Mucosa of stomach (tissue), 1 donor: ENCODE measurements around the gene ZC3H12A.
"Not testable (repeated sequence)": the region's sequence is repeated elsewhere in the genome, so short reads cannot be mapped to it uniquely, and the experiment has no call there.

Experiments used
- H3K27me3 ChIP-seq: one replicate; pipeline ENCODE4 v1.7.0; 2013; ENCODE audit warnings: mild to moderate bottlenecking, low read length; ENCODE audit not compliant: control insufficient read depth, insufficient read depth
- H3K36me3 ChIP-seq: one replicate; pipeline ENCODE4 v1.7.0; 2013; ENCODE audit warnings: low read length; ENCODE audit not compliant: control insufficient read depth, insufficient read depth
- H3K4me1 ChIP-seq: one replicate; pipeline ENCODE4 v1.7.0; 2013; ENCODE audit warnings: mild to moderate bottlenecking, low read length; ENCODE audit not compliant: control insufficient read depth, insufficient read depth
- H3K4me3 ChIP-seq: one replicate; pipeline ENCODE4 v1.7.0; 2013; ENCODE audit warnings: low read length
- H3K9ac ChIP-seq: one replicate; pipeline ENCODE4 v1.7.0; 2013; ENCODE audit warnings: mild to moderate bottlenecking, low read length, moderate library complexity
- H3K9me3 ChIP-seq: one replicate; pipeline ENCODE4 v1.7.0; 2013; ENCODE audit warnings: mild to moderate bottlenecking, low read length, moderate library complexity; ENCODE audit not compliant: control insufficient read depth
- donor health status: Pancreatic carcinoma.

Gene ZC3H12A

DNA sequence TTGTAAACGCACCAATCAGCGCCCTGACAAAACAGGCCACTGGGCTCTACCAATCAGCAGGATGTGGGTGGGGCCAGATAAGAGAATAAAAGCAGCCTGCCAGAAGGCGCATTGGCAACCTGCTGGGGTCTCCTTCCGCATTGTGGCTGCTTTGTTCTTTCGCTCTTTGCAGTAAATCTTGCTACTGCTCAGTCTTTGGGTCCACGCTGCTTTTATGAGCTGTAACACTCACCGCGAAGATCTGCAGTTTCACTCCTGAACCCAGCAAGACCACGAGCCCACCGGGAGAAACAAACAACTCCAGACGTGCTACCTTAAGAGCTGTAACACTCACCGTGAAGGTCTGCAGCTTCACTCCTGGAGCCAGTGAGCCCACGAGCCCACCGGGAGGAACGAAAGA, 44.5 kb downstream of the ZC3H12A start:
- not testable (repeated sequence) for H3K27me3 ChIP-seq, H3K9ac ChIP-seq, H3K4me1 ChIP-seq, H3K36me3 ChIP-seq, H3K4me3 ChIP-seq, H3K9me3 ChIP-seq

- no peak overlapping the region for H3K4me3 ChIP-seq
- no peaks in the 10 kb centered on the region for H3K4me1 ChIP-seq
- H3K9me3 ChIP-seq = no peaks in the 10 kb centered on the region
- no peaks in the 10 kb centered on the region for H3K36me3 ChIP-seq
- H3K9ac ChIP-seq = no peak overlapping the region
- no peaks in the 10 kb centered on the region for H3K27me3 ChIP-seq
Observed at GRCh38 chr1:37519613-37520012, 45.2 kb downstream of the ZC3H12A start.

- H3K36me3 ChIP-seq, H3K4me3 ChIP-seq, H3K27me3 ChIP-seq, H3K9ac ChIP-seq, H3K9me3 ChIP-seq: not testable (repeated sequence)
- H3K4me1 ChIP-seq = peaks cover 14% of the 10 kb centered on the region
Observed at GRCh38 chr1:37529888-37530287, 55.5 kb downstream of the ZC3H12A start.

- not testable (repeated sequence) for H3K9me3 ChIP-seq, H3K4me3 ChIP-seq, H3K27me3 ChIP-seq, H3K9ac ChIP-seq, H3K36me3 ChIP-seq
- peaks cover 14% of the 10 kb centered on the region for H3K4me1 ChIP-seq
Observed at GRCh38 chr1:37532418-37533156, 58.2 kb downstream of the ZC3H12A start.

- no peak overlapping the region for H3K9ac ChIP-seq
- no peaks in the 10 kb centered on the region for H3K27me3 ChIP-seq
- peaks cover 14% of the 10 kb centered on the region for H3K4me1 ChIP-seq
- H3K36me3 ChIP-seq = no peaks in the 10 kb centered on the region
- no peaks in the 10 kb centered on the region for H3K9me3 ChIP-seq
- no peak overlapping the region for H3K4me3 ChIP-seq
Observed at GRCh38 chr1:37533317-37534093, 59.1 kb downstream of the ZC3H12A start.
